Measurements from ENCODE around the gene RABGAP1L.

The RABGAP1L gene

GRCh38 chr1:174797398-174797797 lies 638.1 kb downstream of the RABGAP1L start (continued):
- TF ChIP-seq, protein P1, sequence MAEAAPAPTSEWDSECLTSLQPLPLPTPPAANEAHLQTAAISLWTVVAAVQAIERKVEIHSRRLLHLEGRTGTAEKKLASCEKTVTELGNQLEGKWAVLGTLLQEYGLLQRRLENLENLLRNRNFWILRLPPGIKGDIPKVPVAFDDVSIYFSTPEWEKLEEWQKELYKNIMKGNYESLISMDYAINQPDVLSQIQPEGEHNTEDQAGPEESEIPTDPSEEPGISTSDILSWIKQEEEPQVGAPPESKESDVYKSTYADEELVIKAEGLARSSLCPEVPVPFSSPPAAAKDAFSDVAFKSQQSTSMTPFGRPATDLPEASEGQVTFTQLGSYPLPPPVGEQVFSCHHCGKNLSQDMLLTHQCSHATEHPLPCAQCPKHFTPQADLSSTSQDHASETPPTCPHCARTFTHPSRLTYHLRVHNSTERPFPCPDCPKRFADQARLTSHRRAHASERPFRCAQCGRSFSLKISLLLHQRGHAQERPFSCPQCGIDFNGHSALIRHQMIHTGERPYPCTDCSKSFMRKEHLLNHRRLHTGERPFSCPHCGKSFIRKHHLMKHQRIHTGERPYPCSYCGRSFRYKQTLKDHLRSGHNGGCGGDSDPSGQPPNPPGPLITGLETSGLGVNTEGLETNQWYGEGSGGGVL (tag by site-specific recombination; IDR thresholded peaks at IDR 0.05) = peak; percentile 39; the same call in 1 of the 2 replicates
- TF ChIP-seq RBAK (tag by site-specific recombination; IDR thresholded peaks at IDR 0.05) = no peak

DNA sequence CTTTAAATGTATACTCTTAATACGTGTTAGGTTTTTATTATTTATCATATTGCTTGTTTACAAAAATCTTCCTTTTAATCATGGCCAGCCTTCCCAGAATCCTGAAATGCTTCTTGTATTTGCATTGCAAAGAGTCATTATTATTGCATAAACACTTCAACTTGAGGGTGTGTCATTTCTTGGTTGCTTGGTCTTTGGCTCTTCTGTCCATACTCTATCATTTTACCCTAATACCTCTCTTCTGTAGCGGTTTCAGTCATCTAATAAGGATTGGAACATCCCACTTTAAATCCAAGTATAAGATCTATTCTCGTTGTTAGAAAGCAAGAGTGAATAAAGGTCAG lies 639.8 kb downstream of the RABGAP1L start:
- Histone ChIP-seq H3K36me3 (ENCODE audit: control insufficient read depth in 2 of 2, insufficient read depth in 1 of 2, low read length in 2 of 2) (no peaks in the 10 kb centered on the region), H3K27ac (ENCODE audit: extremely low read depth, low read depth, low read length) (no peak overlapping the region), H3K4me3 (ENCODE audit: low read depth, low read length) (peak overlapping the region; percentile 2; the same call in 1 of the 2 replicates), H3K4me1 (ENCODE audit: control insufficient read depth, insufficient read depth, low read length) (peaks cover 8% of the 10 kb centered on the region; the same call in 1 of the 2 replicates), H3K9me3 (ENCODE audit: control insufficient read depth, insufficient read depth, low read depth, low read length) (no peaks in the 10 kb centered on the region)
- ChIA-PET POLR2A (interaction anchor here (0.7 to 2.0 kb wide), 7 partner anchors 8 to 250 kb away, joined by 3 to 21 read pairs (median 5); partner anchors contain the start of genes CACYBP and MRPS14), CTCF (interaction anchor here (0.6 to 1.1 kb wide), 5 partner anchors 8 to 200 kb away, joined by 3 to 7 read pairs (median 3); no protein-coding TSS in a partner anchor)
- TF ChIP-seq ZXDB (tag by site-specific recombination; IDR thresholded peaks at IDR 0.05) = no peak
- peak; percentile 78 for TF ChIP-seq KLF10 (tag by site-specific recombination; IDR thresholded peaks at IDR 0.05)
- TF ChIP-seq, protein P2, sequence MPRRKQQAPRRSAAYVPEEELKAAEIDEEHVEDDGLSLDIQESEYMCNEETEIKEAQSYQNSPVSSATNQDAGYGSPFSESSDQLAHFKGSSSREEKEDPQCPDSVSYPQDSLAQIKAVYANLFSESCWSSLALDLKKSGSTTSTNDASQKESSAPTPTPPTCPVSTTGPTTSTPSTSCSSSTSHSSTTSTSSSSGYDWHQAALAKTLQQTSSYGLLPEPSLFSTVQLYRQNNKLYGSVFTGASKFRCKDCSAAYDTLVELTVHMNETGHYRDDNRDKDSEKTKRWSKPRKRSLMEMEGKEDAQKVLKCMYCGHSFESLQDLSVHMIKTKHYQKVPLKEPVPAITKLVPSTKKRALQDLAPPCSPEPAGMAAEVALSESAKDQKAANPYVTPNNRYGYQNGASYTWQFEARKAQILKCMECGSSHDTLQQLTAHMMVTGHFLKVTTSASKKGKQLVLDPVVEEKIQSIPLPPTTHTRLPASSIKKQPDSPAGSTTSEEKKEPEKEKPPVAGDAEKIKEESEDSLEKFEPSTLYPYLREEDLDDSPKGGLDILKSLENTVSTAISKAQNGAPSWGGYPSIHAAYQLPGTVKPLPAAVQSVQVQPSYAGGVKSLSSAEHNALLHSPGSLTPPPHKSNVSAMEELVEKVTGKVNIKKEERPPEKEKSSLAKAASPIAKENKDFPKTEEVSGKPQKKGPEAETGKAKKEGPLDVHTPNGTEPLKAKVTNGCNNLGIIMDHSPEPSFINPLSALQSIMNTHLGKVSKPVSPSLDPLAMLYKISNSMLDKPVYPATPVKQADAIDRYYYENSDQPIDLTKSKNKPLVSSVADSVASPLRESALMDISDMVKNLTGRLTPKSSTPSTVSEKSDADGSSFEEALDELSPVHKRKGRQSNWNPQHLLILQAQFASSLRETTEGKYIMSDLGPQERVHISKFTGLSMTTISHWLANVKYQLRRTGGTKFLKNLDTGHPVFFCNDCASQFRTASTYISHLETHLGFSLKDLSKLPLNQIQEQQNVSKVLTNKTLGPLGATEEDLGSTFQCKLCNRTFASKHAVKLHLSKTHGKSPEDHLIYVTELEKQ (tag by site-specific recombination; IDR thresholded peaks at IDR 0.05; ENCODE audit: borderline replicate concordance) = no peak
- TF ChIP-seq ZBTB6 (tag by site-specific recombination; IDR thresholded peaks at IDR 0.05) = 0 out of 2 replicates have a peak, but pooled peaks have one; percentile 14
- TF ChIP-seq ZNF362 (tag by site-specific recombination; IDR thresholded peaks at IDR 0.05) = peak; percentile 82; the same call in 1 of the 2 replicates
- TF ChIP-seq ZNF335 (tag by site-specific recombination; conservative IDR thresholded peaks at IDR 0.05) = no peak

DNA sequence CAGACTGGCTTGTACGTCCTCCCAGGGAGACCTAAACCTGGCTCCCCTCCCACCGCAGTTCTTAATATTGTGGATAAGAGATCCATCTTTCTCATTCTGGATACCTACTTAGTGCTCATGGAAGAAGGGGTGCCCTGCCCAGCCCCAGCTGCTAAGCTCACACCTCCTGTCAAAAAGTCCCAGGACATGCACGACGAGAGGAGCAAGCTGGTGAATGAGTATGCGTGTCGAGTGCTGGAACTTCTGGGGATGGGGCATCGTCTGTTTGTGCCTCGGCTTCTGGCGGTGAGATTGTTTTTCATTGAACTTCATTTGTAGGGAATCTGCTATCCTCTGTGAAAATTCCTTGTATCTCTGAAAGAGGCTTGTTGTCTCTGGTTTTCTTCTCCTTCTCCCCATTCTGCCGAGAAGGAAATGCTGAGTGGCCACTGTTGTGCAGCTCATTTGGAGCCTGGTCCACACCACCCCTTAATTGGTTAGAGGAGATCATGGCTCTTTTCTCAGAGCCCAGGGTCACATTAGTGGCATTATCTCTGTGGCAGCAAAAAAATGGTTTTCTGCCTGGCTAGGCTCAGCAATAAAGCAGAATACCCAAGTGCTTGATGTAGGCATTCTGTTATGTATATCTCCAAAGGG lies 641.0 kb downstream of the RABGAP1L start:
- Histone ChIP-seq H3K36me3 (ENCODE audit: control insufficient read depth in 2 of 2, insufficient read depth in 1 of 2, low read length in 2 of 2) (no peaks in the 10 kb centered on the region), H3K4me3 (ENCODE audit: low read depth, low read length) (peak overlapping the region; percentile 38), H3K4me1 (ENCODE audit: control insufficient read depth, insufficient read depth, low read length) (peaks cover 8% of the 10 kb centered on the region; the same call in 1 of the 2 replicates), H3K27ac (ENCODE audit: extremely low read depth, low read depth, low read length) (peak overlapping the region; percentile 32; the same call in 1 of the 2 replicates), H3K9me3 (ENCODE audit: control insufficient read depth, insufficient read depth, low read depth, low read length) (no peaks in the 10 kb centered on the region)
- ChIA-PET CTCF (interaction anchor here (0.6 to 1.1 kb wide), 2 partner anchors 53 to 164 kb away, joined by 3 to 7 read pairs; no protein-coding TSS in a partner anchor), POLR2A (interaction anchor here (0.9 to 2.0 kb wide), 7 partner anchors 9 to 223 kb away, joined by 3 to 21 read pairs (median 5); partner anchors contain the start of genes CACYBP and MRPS14)
- no peak for TF ChIP-seq ZBTB26 (tag by site-specific recombination; optimal IDR thresholded peaks at IDR 0.05)
- 0 out of 2 replicates have a peak, but pooled peaks have one; percentile 10 for TF ChIP-seq ZNF600 (tag by site-specific recombination; IDR thresholded peaks at IDR 0.05)

Data from HEK293 (cell line).